ENCODE measurements around the gene PRUNE2. TPM values are rescaled to one million over a fixed set of nuclear protein-coding genes. Genes with fewer than 3 reads are reported as not detected.
A peak's percentile ranks its signal among the peaks of the same experiment; 100 is the strongest.

PRUNE2 gene
- total and polyA plus RNA-seq, 9 donors, result 9.1 to 16.4 (median 11.9) TPM

DNA sequence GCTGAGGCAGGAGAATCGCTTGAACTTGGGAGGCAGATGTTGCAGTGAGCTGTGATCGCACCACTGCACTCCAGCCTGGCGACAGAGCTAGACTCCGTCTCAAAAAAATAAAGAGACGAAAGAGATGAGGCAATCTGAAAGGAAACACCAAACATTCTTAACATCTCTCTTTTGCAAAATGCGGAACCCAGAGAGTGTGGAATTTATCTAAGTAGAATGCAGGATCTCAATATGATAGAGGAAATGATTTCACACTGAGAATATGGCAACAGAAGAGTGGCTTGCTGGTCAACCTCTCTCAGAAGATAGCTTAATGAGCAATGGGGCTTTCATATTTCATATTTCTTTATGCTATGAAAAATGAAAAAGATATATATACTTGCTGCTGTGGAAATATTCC is 175.1 kb downstream of the PRUNE2 start:
- H3K27me3 ChIP-seq (ENCODE audit: control insufficient read depth, insufficient read depth, low read length), result peaks cover 2% of the 10 kb centered on the region
- H3K9me3 ChIP-seq (replicated peaks; ENCODE audit: control insufficient read depth, low read depth, low read length), result no peaks in the 10 kb centered on the region
- no peak overlapping the region for H3K4me3 ChIP-seq (ENCODE audit: low read length)
- H3K36me3 ChIP-seq (ENCODE audit: control insufficient read depth, insufficient read depth, low read length), result no peaks in the 10 kb centered on the region
- no peak overlapping the region for H3K27ac ChIP-seq (ENCODE audit: low read length)
- WGBS (ENCODE audit: insufficient coverage), result 100% methylated on average over 1 of the region's 6 CpGs
- H3K4me1 ChIP-seq (ENCODE audit: control insufficient read depth, insufficient read depth, low read length), result no peaks in the 10 kb centered on the region
- no peak for DNase-seq

DNA sequence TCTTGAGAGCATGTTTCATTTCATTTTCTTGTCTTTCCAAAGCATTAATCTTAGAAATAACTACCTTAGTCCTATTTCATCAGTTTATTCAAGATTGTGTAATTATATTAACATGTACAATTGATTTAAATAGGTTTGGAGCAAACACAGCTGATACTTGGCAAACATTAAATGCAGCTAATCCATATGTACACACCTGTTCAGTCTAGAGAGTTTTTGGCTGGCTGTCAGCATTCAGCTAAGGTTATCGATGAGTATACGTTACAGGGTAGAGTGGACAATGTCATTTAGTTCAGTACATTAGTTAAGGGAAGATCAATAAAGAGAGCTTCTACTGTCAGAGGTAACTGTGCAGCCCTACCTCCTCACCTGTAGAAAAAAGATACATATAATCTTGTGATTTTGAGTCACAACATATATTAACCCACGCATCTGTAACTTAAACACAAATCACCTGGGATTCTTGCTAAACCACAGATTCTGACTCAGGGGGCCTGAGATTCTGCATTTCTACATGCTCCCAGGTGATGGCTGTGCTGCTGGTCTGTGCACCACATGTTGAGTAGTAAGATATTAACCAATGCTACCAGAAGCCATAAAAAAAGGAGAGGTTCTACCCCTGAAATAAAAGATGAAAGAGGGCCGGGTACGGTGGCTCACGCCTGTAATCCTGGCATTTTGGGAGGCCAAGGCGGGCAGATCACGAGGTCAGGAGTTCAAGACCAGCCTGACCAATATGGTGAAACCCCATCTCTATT is 175.8 kb downstream of the PRUNE2 start:
- H3K27me3 ChIP-seq (ENCODE audit: control insufficient read depth, insufficient read depth, low read length), result peaks cover 2% of the 10 kb centered on the region
- no peaks in the 10 kb centered on the region for H3K36me3 ChIP-seq (ENCODE audit: control insufficient read depth, insufficient read depth, low read length)
- no peak overlapping the region for H3K27ac ChIP-seq (ENCODE audit: low read length)
- H3K9me3 ChIP-seq (replicated peaks; ENCODE audit: control insufficient read depth, low read depth, low read length), result no peaks in the 10 kb centered on the region
- WGBS (ENCODE audit: insufficient coverage), result 75% methylated on average over 4 of the region's 8 CpGs
- no peak for DNase-seq
- H3K4me1 ChIP-seq (ENCODE audit: control insufficient read depth, insufficient read depth, low read length), result no peaks in the 10 kb centered on the region
- H3K4me3 ChIP-seq (ENCODE audit: low read length), result no peak overlapping the region

DNA sequence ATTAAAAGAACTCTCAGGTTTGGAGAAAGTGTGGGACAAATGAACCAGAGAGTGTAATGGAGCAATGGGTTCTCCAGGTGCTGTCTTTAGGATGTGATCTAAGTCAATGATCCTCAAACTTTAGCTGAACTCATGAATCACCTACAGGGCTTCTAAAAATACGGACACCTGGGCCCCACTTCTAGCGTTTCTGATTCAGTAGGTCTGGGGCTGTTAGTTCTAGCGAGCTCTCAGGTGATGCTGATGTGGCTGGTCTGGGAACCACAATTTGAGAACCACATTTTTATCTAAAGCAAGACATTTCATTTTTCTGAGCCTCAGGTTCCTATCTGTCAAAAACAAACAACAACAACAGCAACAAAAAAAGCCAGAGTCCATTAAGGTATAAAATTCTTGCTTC is 176.8 kb downstream of the PRUNE2 start:
- Histone ChIP-seq H3K4me3 (ENCODE audit: low read length) (no peak overlapping the region), H3K27ac (ENCODE audit: low read length) (no peak overlapping the region), H3K27me3 (ENCODE audit: control insufficient read depth, insufficient read depth, low read length) (no peaks in the 10 kb centered on the region), H3K36me3 (ENCODE audit: control insufficient read depth, insufficient read depth, low read length) (no peaks in the 10 kb centered on the region), H3K4me1 (ENCODE audit: control insufficient read depth, insufficient read depth, low read length) (no peaks in the 10 kb centered on the region), H3K9me3 (replicated peaks; ENCODE audit: control insufficient read depth, low read depth, low read length) (no peaks in the 10 kb centered on the region)
- 89% methylated on average over 3 of the region's 3 CpGs for WGBS (ENCODE audit: insufficient coverage)
- no peak for DNase-seq

DNA sequence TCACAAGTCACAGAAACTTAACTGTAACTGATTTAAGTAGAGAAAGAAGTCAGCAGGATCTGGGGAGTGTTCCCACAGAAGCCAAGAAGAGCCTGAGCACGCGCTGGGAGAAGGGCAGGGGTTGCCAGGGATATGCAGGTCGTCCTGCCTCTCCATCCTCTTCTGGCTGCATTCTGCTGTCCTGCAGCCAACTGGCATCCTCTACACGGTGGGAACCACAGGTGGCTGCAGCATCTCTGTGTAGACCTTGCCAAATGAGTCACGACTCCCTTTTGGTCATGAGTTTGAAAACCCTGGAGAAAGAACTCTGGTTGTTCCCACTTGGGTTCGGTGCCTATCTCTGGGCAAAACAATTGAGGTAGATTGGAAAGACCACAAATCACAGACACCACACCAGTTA is 180.0 kb downstream of the PRUNE2 start:
- Histone ChIP-seq H3K27me3 (ENCODE audit: control insufficient read depth, insufficient read depth, low read length) (no peaks in the 10 kb centered on the region), H3K4me3 (ENCODE audit: low read length) (no peak overlapping the region), H3K27ac (ENCODE audit: low read length) (no peak overlapping the region), H3K36me3 (ENCODE audit: control insufficient read depth, insufficient read depth, low read length) (no peaks in the 10 kb centered on the region), H3K9me3 (replicated peaks; ENCODE audit: control insufficient read depth, low read depth, low read length) (no peaks in the 10 kb centered on the region), H3K4me1 (ENCODE audit: control insufficient read depth, insufficient read depth, low read length) (no peaks in the 10 kb centered on the region)
- 34% methylated on average over 5 of the region's 6 CpGs for WGBS (ENCODE audit: insufficient coverage)
- no peak for DNase-seq

DNA sequence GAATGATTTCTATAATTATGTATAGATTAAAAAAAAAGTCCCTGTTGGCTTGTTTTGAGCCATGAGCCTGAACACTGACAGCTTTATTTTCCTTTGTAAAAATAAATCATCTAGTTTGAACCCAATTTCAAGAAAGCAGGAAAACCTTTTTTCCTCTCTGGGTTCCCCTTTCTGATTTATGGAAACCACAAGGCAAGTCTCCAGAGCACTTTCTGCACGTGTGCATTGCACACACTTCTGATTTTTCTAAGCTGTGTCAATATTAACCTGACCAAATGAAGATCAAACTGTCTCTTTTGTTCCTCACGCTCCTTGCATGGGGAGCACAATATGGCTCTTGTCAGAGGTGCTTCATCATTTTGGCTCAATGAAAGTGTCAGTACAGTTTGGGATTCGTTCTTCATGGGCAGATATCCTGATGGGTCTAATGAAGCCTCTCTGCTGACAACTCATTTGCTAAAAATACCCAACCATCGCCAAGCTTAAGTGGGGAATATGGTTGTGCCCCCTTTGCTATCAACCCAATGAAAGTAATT is 180.8 kb downstream of the PRUNE2 start:
- no peak for DNase-seq
- 50% methylated on average over 2 of the region's 4 CpGs for WGBS (ENCODE audit: insufficient coverage)
- Histone ChIP-seq H3K4me3 (ENCODE audit: low read length) (no peak overlapping the region), H3K27me3 (ENCODE audit: control insufficient read depth, insufficient read depth, low read length) (no peaks in the 10 kb centered on the region), H3K27ac (ENCODE audit: low read length) (no peak overlapping the region), H3K36me3 (ENCODE audit: control insufficient read depth, insufficient read depth, low read length) (no peaks in the 10 kb centered on the region), H3K9me3 (replicated peaks; ENCODE audit: control insufficient read depth, low read depth, low read length) (no peaks in the 10 kb centered on the region), H3K4me1 (ENCODE audit: control insufficient read depth, insufficient read depth, low read length) (no peaks in the 10 kb centered on the region)

DNA sequence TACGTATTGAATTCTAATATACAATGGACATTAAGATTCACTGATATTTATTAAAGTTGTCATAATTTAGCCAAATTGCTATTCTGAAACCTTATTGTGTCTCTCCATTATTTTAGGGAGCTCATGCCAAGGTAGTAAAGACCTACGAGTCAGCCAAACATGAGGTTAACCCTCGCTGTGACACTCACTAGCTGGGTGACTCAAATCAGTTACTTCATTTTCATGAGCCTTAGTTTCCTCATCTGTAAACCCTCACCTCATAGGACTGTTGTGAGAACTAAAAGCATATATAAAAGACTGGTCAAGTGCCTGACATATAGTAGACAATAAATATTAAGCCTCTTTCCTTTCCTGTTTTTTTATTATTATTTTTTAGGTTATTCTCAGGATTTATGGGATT is 185.7 kb downstream of the PRUNE2 start:
- no peaks in the 10 kb centered on the region for H3K9me3 ChIP-seq (replicated peaks; ENCODE audit: control insufficient read depth, low read depth, low read length)
- no peak overlapping the region for H3K4me3 ChIP-seq (ENCODE audit: low read length)
- DNase-seq, result no peak
- H3K4me1 ChIP-seq (ENCODE audit: control insufficient read depth, insufficient read depth, low read length), result no peaks in the 10 kb centered on the region
- H3K36me3 ChIP-seq (ENCODE audit: control insufficient read depth, insufficient read depth, low read length), result no peaks in the 10 kb centered on the region
- WGBS (ENCODE audit: insufficient coverage), result no CpG with 5 or more reads among the region's 3 CpGs
- H3K27me3 ChIP-seq (ENCODE audit: control insufficient read depth, insufficient read depth, low read length), result no peaks in the 10 kb centered on the region
- H3K27ac ChIP-seq (ENCODE audit: low read length), result no peak overlapping the region

DNA sequence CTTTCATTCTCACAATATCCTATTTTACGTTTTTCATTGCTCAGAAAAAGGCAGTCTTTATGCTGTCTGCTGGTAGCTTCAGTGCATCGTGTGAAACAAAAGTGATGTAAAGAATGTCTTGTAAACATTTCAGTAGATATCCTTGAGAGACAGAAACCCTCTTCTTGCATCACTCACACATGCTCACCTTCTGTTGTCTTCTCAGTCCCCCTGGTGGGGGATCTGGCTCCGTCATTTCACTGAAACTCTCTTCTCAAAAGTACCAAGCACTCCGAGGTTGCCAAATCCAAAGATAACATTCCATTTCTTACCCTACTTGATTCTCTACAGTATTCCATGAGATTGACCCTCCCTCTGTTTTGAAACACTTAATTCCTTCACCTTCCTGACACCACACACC is 187.7 kb downstream of the PRUNE2 start:
- H3K27ac ChIP-seq (ENCODE audit: low read length), result no peak overlapping the region
- 51% methylated on average over 2 of the region's 4 CpGs for WGBS (ENCODE audit: insufficient coverage)
- H3K27me3 ChIP-seq (ENCODE audit: control insufficient read depth, insufficient read depth, low read length), result no peaks in the 10 kb centered on the region
- DNase-seq, result no peak
- no peaks in the 10 kb centered on the region for H3K4me1 ChIP-seq (ENCODE audit: control insufficient read depth, insufficient read depth, low read length)
- no peak overlapping the region for H3K4me3 ChIP-seq (ENCODE audit: low read length)
- H3K9me3 ChIP-seq (replicated peaks; ENCODE audit: control insufficient read depth, low read depth, low read length), result no peaks in the 10 kb centered on the region
- H3K36me3 ChIP-seq (ENCODE audit: control insufficient read depth, insufficient read depth, low read length), result no peaks in the 10 kb centered on the region

DNA sequence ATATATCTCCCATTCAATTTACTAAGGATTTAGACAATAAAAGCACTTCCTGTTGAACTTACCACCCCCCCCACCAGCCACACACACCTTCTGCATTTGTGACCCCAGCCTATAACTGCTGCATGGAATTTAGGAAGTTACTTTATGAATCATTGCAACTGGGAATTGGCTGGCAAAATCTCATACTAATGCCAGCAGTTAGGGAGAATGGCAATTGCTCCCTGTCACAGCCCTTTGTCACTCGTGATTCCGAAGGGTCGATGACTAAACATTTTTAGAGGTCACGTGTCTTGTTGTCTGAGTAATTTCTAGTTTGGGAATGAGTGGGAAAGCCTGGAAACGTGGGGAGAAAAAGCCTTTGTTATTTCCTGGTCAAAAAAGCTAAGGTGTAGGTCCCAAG is 188.3 kb downstream of the PRUNE2 start:
- H3K9me3 ChIP-seq (replicated peaks; ENCODE audit: control insufficient read depth, low read depth, low read length), result no peaks in the 10 kb centered on the region
- 64% methylated on average over 2 of the region's 5 CpGs for WGBS (ENCODE audit: insufficient coverage)

DNA sequence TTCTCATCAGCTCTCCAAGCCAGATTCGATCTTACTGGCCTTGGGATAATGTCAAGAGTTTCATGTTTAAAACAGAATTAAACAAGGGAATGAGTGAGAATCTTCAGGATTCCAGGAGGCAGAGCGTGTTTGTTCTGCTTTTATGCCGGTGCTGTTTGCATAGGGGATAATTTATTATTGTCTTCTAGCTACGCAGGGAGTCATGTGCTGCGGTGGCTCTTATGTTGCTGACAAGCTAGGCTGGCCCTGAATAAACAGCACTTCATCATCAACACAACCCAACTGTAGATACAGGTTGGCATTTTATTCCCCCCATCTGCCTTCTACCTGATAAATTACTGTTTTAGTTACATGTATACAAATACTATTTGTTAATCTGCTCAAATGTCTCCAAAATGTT is 188.7 kb downstream of the PRUNE2 start:
- no peak overlapping the region for H3K27ac ChIP-seq (ENCODE audit: low read length)
- DNase-seq, result no peak
- no peak overlapping the region for H3K4me3 ChIP-seq (ENCODE audit: low read length)
- 68% methylated on average over 2 of the region's 5 CpGs for WGBS (ENCODE audit: insufficient coverage)
- no peaks in the 10 kb centered on the region for H3K4me1 ChIP-seq (ENCODE audit: control insufficient read depth, insufficient read depth, low read length)
- no peaks in the 10 kb centered on the region for H3K9me3 ChIP-seq (replicated peaks; ENCODE audit: control insufficient read depth, low read depth, low read length)
- no peaks in the 10 kb centered on the region for H3K36me3 ChIP-seq (ENCODE audit: control insufficient read depth, insufficient read depth, low read length)
- no peaks in the 10 kb centered on the region for H3K27me3 ChIP-seq (ENCODE audit: control insufficient read depth, insufficient read depth, low read length)

More for the DNA sequence above, 188.3 kb downstream of the PRUNE2 start:
- Histone ChIP-seq H3K4me1 (ENCODE audit: control insufficient read depth, insufficient read depth, low read length) (no peaks in the 10 kb centered on the region), H3K27ac (ENCODE audit: low read length) (no peak overlapping the region), H3K27me3 (ENCODE audit: control insufficient read depth, insufficient read depth, low read length) (no peaks in the 10 kb centered on the region), H3K36me3 (ENCODE audit: control insufficient read depth, insufficient read depth, low read length) (no peaks in the 10 kb centered on the region), H3K4me3 (ENCODE audit: low read length) (no peak overlapping the region)
- no peak for DNase-seq

DNA sequence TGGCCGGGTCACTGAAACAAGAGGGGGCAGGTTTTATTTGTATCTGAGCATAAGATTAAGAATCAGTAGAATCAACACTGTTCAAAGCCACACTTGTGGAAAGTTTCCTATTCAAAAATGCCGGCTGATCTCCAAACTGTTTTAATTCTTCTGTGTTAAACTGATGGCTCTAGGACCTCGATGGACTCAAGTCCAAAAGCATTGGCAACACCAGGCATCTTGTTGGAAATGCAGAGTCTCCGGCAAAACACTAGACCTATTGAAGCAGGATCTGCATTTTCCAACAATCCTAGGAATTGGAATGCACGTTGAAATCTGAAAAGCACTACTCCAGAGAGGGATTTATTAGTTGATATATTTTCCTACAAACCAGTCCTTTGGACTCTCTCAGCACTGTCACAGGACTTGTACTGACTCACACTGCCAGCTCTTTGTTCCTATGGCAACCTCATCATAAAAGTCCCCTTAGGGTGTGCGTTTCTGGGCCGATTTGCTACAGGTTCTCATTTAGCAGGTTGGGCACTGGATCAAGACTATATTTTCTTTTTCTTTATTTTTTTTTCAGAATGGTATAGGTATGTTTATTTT is 189.7 kb downstream of the PRUNE2 start:
- no peaks in the 10 kb centered on the region for H3K36me3 ChIP-seq (ENCODE audit: control insufficient read depth, insufficient read depth, low read length)
- DNase-seq, result peak; percentile 82
- no peaks in the 10 kb centered on the region for H3K4me1 ChIP-seq (ENCODE audit: control insufficient read depth, insufficient read depth, low read length)
- no peak overlapping the region for H3K4me3 ChIP-seq (ENCODE audit: low read length)
- H3K9me3 ChIP-seq (replicated peaks; ENCODE audit: control insufficient read depth, low read depth, low read length), result no peaks in the 10 kb centered on the region
- H3K27ac ChIP-seq (ENCODE audit: low read length), result no peak overlapping the region
- H3K27me3 ChIP-seq (ENCODE audit: control insufficient read depth, insufficient read depth, low read length), result no peaks in the 10 kb centered on the region
- WGBS (ENCODE audit: insufficient coverage), result 72% methylated on average over 2 of the region's 7 CpGs

Measured in muscle of leg (tissue), 11 donors.